ENCODE measurements around the gene CHRNG. TPM values are rescaled to one million over a fixed set of nuclear protein-coding genes. Genes with fewer than 3 reads are reported as not detected.
A peak's percentile ranks its signal among the peaks of the same experiment; 100 is the strongest.
"Not testable (repeated sequence)": the region's sequence is repeated elsewhere in the genome, so short reads cannot be mapped to it uniquely, and the experiment has no call there.

CHRNG gene
- total RNA-seq, 1 donor from 2014 or later, result not detected

- DNase-seq (ENCODE audit: low spot score), result no peak
Observed at GRCh38 chr2:232527905-232528470, 11.5 kb upstream of the CHRNG start.

- DNase-seq (ENCODE audit: low spot score), result no peak
Observed at GRCh38 chr2:232528746-232529460, 10.6 kb upstream of the CHRNG start.

GRCh38 chr2:232529806-232530547, 9.5 kb upstream of the CHRNG start:
- no peak for DNase-seq (ENCODE audit: low spot score)

- no peak for DNase-seq (ENCODE audit: low spot score)
Observed at GRCh38 chr2:232530626-232531260, 8.7 kb upstream of the CHRNG start.

- DNase-seq (ENCODE audit: low spot score), result peak; percentile 40
Observed at GRCh38 chr2:232532419-232532818, 7.1 kb upstream of the CHRNG start.

GRCh38 chr2:232532821-232533220, 6.7 kb upstream of the CHRNG start:
- DNase-seq (ENCODE audit: low spot score), result not testable (repeated sequence)

- no peak for DNase-seq (ENCODE audit: low spot score)
Observed at GRCh38 chr2:232533944-232534710, 5.4 kb upstream of the CHRNG start.

GRCh38 chr2:232534940-232535651, 4.4 kb upstream of the CHRNG start:
- DNase-seq (ENCODE audit: low spot score), result no peak

- DNase-seq (ENCODE audit: low spot score), result no peak
Observed at GRCh38 chr2:232535761-232536530, 3.5 kb upstream of the CHRNG start.

- no peak for DNase-seq (ENCODE audit: low spot score)
Observed at GRCh38 chr2:232537079-232537478, 2.4 kb upstream of the CHRNG start.

- DNase-seq (ENCODE audit: low spot score), result no peak
Observed at GRCh38 chr2:232537499-232537898, 2.0 kb upstream of the CHRNG start.

GRCh38 chr2:232538671-232539070, 821 bp upstream of the CHRNG start:
- no peak for DNase-seq (ENCODE audit: low spot score)

GRCh38 chr2:232540441-232541041, 1.0 kb downstream of the CHRNG start:
- no peak for DNase-seq (ENCODE audit: low spot score)

- no peak for DNase-seq (ENCODE audit: low spot score)
Observed at GRCh38 chr2:232541195-232541960, 1.9 kb downstream of the CHRNG start.

- DNase-seq (ENCODE audit: low spot score), result no peak
Observed at GRCh38 chr2:232541961-232542714, 2.6 kb downstream of the CHRNG start.

GRCh38 chr2:232542715-232543467, 3.4 kb downstream of the CHRNG start:
- DNase-seq (ENCODE audit: low spot score), result no peak

GRCh38 chr2:232543491-232543890, 4.0 kb downstream of the CHRNG start:
- no peak for DNase-seq (ENCODE audit: low spot score)
